Left cardiac atrium (tissue), 4 donors: ENCODE results near the gene LRRN1. TPM values are rescaled to one million over a fixed set of nuclear protein-coding genes. Genes with fewer than 3 reads are reported as not detected.
"Not testable (repeated sequence)": the region's sequence is repeated elsewhere in the genome, so short reads cannot be mapped to it uniquely, and the experiment has no call there.

ENCODE experiments used
- ATAC-seq, 2 donors: fragments of 200-7000 bp; cut with Tn5 transposase; one replicate each; pipeline ENCODE4 v1.9.1; 2020; ENCODE audit warnings: mild to moderate bottlenecking in 2 of 2, moderate library complexity in 2 of 2
- DNase-seq: peaks from one replicate; pipeline ENCODE4 v3.0.0-alpha.2; 2020
- intact Hi-C, 2 donors: fragments of 100-400 bp; cut with DNase I; formaldehyde crosslinking; loops; one replicate each; pipeline versions ENCODE4 v1.14.1 to v1.15.1; 2022 to 2023
- total RNA-seq, 2 donors: library from RNA; stranded (reverse); fragmentation: NEBNext Ultra II Directional; extraction: Animal tissue kit (Norgen Biotek cat#: 25700); gene quantifications; one replicate each; pipeline ENCODE4 v1.2.1, GENCODE V29; 2021
- donor health status: DM: no; HTN: yes; CAD: no.
- donor health status: DM: no; HTN: yes; CAD: no; lungs with severe emphysema.
- donor health status: DM: yes; HTN: yes; CAD: no.
- donor health status: Dilated cardiomyopathy.

LRRN1 gene
- total RNA-seq, 2 donors from 2014 or later = 0.13 to 0.32 TPM

DNA sequence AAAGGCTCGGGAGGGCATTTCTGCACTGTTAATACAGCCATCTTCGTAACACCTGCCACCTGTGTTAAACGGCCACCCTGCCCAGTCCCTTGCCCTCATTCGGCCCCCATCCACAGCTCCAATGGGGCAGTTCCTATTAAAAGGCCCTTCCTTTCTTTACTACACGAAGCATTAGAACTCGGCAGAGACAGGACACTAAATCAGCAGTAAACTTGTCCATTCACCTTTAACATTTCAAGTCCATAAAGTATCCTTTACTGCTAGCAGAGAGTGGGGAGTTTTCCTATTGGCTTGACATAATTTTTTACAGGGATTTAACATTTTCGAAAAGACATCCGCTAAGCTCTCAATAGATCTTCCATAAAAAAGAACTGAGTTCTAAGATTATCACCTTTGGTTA, 76.3 kb downstream of the LRRN1 start:
- DNase-seq = no peak
- no peak for ATAC-seq
- intact Hi-C loops = no loop called here

DNA sequence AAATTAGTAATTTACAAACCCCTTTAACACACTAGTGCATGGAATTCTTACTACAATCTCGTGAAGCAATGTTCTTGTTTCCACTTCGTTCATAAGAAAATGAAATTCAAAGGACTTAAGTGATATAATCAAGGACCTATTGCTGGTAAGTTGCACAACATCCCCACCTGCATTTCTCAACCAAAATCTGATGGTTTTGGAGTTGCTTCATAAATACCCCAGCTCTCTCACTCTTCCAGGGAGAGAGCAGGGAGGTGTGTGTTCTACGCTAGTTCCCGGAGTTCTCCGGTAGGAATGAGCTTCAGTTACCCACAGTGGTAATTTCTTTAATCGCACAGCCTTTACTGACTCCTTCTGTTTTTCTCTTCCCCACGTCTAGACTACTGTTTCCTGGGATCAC, 81.8 kb downstream of the LRRN1 start:
- ATAC-seq = no peak
- DNase-seq = no peak
- intact Hi-C loops = no loop called here

- intact Hi-C loops, ATAC-seq, DNase-seq: not testable (repeated sequence)
Observed at GRCh38 chr3:3887311-3887710, 88.1 kb downstream of the LRRN1 start.

DNA sequence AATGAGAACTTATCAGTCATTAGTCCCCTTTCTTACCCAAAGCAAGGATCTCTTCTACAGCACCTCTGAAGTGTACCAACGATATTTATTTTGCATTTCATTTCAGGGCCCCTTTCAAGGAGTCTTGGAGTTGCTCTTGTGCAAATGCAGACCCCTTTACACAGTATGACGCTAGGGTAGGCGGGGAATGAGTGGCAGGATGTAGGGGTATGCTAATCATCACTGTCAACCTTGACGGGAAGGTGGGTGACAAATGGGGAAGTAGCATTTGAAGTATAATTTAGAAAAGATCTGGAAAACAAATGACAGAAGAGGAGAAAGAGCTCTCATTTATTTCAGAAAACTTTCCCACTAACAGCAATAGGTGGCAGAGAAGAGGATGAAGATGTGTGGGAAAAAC, 94.4 kb downstream of the LRRN1 start:
- ATAC-seq (no peak), DNase-seq (no peak)
- intact Hi-C loops = no loop called here
